Esophagus squamous epithelium (tissue), 5 donors: Measurements from ENCODE around the gene ARIH2. TPM values are rescaled to one million over a fixed set of nuclear protein-coding genes. Genes with fewer than 3 reads are reported as not detected.

Experiments used
- DNase-seq: peaks from one replicate; lab custom pipeline; 2025; lab: John Stamatoyannopoulos, UW
- H3K27ac ChIP-seq, 4 donors: fragments of 200-600 bp; sonication (generic); one replicate each; pipeline ENCODE4 v1.5.1; 2016 to 2019; ENCODE audit warnings: mild to moderate bottlenecking in 1 of 4
- H3K27me3 ChIP-seq, 4 donors: fragments of 200-600 bp; sonication (generic); 1 replicate in 3 of 4; 2 replicates in 1 of 4; pipeline versions ENCODE4 v1.5.1 to v1.6.0; 2017 to 2021; ENCODE audit warnings: antibody characterized with exemption in 1 of 4
- H3K36me3 ChIP-seq, 3 donors: fragments of 200-600 bp; sonication (generic); one replicate each; pipeline ENCODE4 v1.5.1; 2016 to 2019
- H3K4me1 ChIP-seq, 3 donors: fragments of 200-600 bp; sonication (generic); one replicate each; pipeline ENCODE4 v1.5.1; 2017 to 2019
- H3K4me3 ChIP-seq, 4 donors: fragments of 200-600 bp; sonication (generic); 1 replicate in 3 of 4; 2 replicates in 1 of 4; pipeline ENCODE4 v1.5.1; 2016 to 2019; ENCODE audit warnings: mild to moderate bottlenecking in 2 of 4, moderate library complexity in 1 of 4
- H3K9me3 ChIP-seq, 3 donors: fragments of 200-600 bp; sonication (generic); one replicate each; pipeline ENCODE4 v1.5.1; 2016 to 2019
- CTCF ChIP-seq, 6 experiments: fragments of 450-650 bp in 4 of 6; fragments of 200-600 bp in 2 of 6; sonication (generic) in 2 of 6; IDR thresholded peaks; one replicate each; pipeline ENCODE4 v1.5.1; 2016 to 2019; ENCODE audit warnings: antibody characterized with exemption in 6 of 6, mild to moderate bottlenecking in 4 of 6, moderate library complexity in 4 of 6
- POLR2A ChIP-seq, 4 donors: fragments of 450-650 bp; IDR thresholded peaks; one replicate each; pipeline ENCODE4 v1.6.1; 2017; ENCODE audit warnings: antibody characterized with exemption in 4 of 4, mild to moderate bottlenecking in 4 of 4, moderate library complexity in 3 of 4
- WGBS, 2 donors: methylation state at CpG; one replicate each; pipeline ENCODE4 v1.1.5; 2018; 5-methylcytosine and 5-hydroxymethylcytosine counted together
- intact Hi-C: fragments of 100-400 bp; cut with DNase I; formaldehyde crosslinking; loops from one replicate; pipeline ENCODE4 v1.15.0; 2022
- total RNA-seq, 4 donors: library from RNA; depleted of rRNA; stranded (reverse); fragments of >200 nt; gene quantifications; one replicate each; pipeline ENCODE4 v1.1.0, GENCODE V29; 2016
- donor health status: DM: yes; HTN: yes; CAD: no.

The ARIH2 gene
- total RNA-seq, 4 donors from 2014 or later, result 54.0 to 74.2 (median 71.3) TPM

GRCh38 chr3:48929358-48930035, 10.9 kb downstream of the ARIH2 start:
- no peak overlapping the region for H3K4me3 ChIP-seq
- TF ChIP-seq POLR2A (IDR thresholded peaks at IDR 0.05) (no peak), CTCF (IDR thresholded peaks at IDR 0.05) (no peak)
- no peak for DNase-seq
- intact Hi-C loops, result no loop called here
- no peaks in the 10 kb centered on the region for H3K27me3 ChIP-seq
- peaks cover 15 to 73% (median 32%) of the 10 kb centered on the region in 3 donors for H3K4me1 ChIP-seq
- H3K36me3 ChIP-seq, result peaks cover 0 to 80% (median 10%) of the 10 kb centered on the region in 3 donors
- 64 to 68% methylated on average over 3 of the region's 3 CpGs for WGBS, 2 donors
- peak overlapping the region in 2 of 4 donors; percentile 11 to 77 for H3K27ac ChIP-seq
- no peaks in the 10 kb centered on the region for H3K9me3 ChIP-seq

DNA sequence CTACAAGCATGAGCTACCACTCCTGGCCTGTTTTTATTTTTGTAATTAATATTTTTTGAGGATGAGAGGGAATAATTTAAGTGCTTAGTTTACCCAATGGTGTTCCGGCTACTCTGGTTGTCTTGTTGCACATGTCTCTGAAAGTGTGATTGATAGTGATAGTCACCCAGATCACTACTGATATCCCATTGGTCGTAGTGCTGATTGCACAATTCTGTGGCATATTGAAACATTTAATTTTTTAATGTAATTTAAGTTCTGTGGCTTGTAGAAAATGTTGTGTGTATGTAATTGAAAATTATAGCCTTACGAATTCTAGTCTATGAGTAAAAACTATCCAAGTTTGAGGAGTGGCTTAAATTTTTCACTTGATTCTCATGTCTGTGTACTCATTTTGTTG, 11.9 kb downstream of the ARIH2 start:
- TF ChIP-seq POLR2A (IDR thresholded peaks at IDR 0.05) (no peak), CTCF (IDR thresholded peaks at IDR 0.05) (no peak)
- no peak overlapping the region for H3K4me3 ChIP-seq
- intact Hi-C loops, result no loop called here
- H3K27ac ChIP-seq, result no peak overlapping the region
- no peaks in the 10 kb centered on the region for H3K27me3 ChIP-seq
- 69 to 80% methylated on average over 3 of the region's 3 CpGs for WGBS, 2 donors
- H3K36me3 ChIP-seq, result peaks cover 0 to 80% (median 6%) of the 10 kb centered on the region in 3 donors
- no peak for DNase-seq
- no peaks in the 10 kb centered on the region for H3K9me3 ChIP-seq
- H3K4me1 ChIP-seq, result peaks cover 15 to 72% (median 32%) of the 10 kb centered on the region in 3 donors

DNA sequence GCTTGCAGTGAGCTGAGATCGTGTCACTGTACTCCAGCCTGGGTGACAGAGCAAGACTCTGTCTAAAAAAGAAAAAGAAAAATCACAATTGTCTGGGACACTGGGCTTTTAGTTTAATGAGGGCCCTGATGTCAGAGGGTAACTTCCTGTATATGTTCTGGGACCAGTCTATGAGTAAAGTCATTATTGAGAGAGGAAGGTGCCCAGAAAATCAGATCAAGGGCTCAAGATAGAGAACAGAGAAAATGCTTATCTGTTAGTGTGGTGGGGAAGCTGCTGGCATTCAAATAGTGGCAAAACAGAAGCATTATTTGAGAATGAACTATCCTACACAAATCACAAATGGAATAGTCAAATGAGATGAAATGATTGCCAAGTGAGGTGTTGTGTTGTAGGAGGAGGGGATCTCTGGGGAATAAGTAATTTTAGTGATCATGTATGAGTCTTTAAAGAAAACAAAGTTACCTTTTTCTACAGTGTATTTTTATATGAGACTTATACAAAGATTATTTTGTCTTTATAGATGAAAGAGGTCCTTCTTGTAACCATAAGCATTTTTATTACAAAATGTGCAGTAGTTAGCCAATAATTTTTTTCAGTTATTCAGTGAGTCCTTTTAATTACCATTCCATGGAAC, 13.4 kb downstream of the ARIH2 start:
- no peaks in the 10 kb centered on the region for H3K9me3 ChIP-seq
- TF ChIP-seq POLR2A (IDR thresholded peaks at IDR 0.05), result no peak
- TF ChIP-seq CTCF (IDR thresholded peaks at IDR 0.05), result no peak
- intact Hi-C loops, result no loop called here
- WGBS, 2 donors, result 57 to 64% methylated on average over 1 of the region's 1 CpG
- no peaks in the 10 kb centered on the region for H3K27me3 ChIP-seq
- no peak for DNase-seq
- peaks cover 13 to 57% (median 31%) of the 10 kb centered on the region in 3 donors for H3K4me1 ChIP-seq
- peaks cover 0 to 83% (median 6%) of the 10 kb centered on the region in 3 donors for H3K36me3 ChIP-seq
- H3K4me3 ChIP-seq, result no peak overlapping the region
- no peak overlapping the region for H3K27ac ChIP-seq

DNA sequence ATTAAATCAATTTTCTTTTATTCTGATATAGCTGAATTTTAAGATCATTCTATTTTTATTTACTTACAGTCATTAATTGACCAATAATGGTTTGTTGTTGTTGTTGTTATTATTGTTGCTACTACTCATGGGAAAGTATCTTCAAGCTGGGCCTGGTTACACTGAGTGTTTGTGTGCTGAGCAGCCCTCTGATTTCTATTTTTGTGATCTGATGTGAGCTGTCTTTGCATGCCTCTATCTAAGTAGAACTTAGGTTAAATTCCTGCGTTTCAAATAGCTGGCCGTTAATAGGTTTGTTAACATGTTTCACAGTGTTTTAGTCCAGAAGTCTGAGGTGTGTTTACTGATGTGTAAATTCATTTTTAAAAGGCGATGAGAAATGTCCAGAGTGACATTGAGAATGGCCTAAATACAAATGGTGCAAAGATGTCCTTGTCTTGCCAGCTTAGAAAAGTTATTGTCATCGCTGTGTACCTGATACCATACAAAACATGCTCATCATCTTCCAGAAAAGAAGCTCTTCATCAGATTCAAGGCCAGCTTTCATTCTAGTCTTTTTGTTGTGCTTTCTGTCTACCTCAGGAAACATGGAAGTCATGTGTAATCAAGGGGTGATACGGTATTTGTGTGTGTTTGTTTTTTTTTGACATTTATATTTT, 15.8 kb downstream of the ARIH2 start:
- intact Hi-C loops, result no loop called here
- Histone ChIP-seq H3K36me3 (peaks cover 0 to 63% (median 6%) of the 10 kb centered on the region in 3 donors), H3K27ac (no peak overlapping the region), H3K27me3 (no peaks in the 10 kb centered on the region), H3K4me1 (peaks cover 0 to 38% (median 10%) of the 10 kb centered on the region in 3 donors), H3K4me3 (no peak overlapping the region), H3K9me3 (no peaks in the 10 kb centered on the region)
- WGBS, 2 donors, result 91 to 97% methylated on average over 5 of the region's 5 CpGs
- DNase-seq, result no peak
- TF ChIP-seq CTCF (IDR thresholded peaks at IDR 0.05) (no peak), POLR2A (IDR thresholded peaks at IDR 0.05) (no peak)

- no peaks in the 10 kb centered on the region for H3K9me3 ChIP-seq
- peaks cover 0 to 27% (median under 1%) of the 10 kb centered on the region in 3 donors for H3K4me1 ChIP-seq
- no peaks in the 10 kb centered on the region for H3K27me3 ChIP-seq
- no peak for TF ChIP-seq POLR2A (IDR thresholded peaks at IDR 0.05)
- TF ChIP-seq CTCF (IDR thresholded peaks at IDR 0.05), result no peak
- H3K27ac ChIP-seq, result no peak overlapping the region
- 86 to 88% methylated on average over 4 of the region's 4 CpGs for WGBS, 2 donors
- DNase-seq, result no peak
- H3K4me3 ChIP-seq, result no peak overlapping the region
- H3K36me3 ChIP-seq, result peaks cover 0 to 55% (median 6%) of the 10 kb centered on the region in 3 donors
- intact Hi-C loops, result no loop called here
These were observed 16.9 kb downstream of the ARIH2 start for GRCh38 chr3:48935530-48935929.
